NCI-H82 treated with DMSO at 0.1 percent for 48 hours (cell line): Measurements from ENCODE around the gene TGOLN2.
"Not testable (repeated sequence)": the region's sequence is repeated elsewhere in the genome, so short reads cannot be mapped to it uniquely, and the experiment has no call there.

Experiments used
- DNase-seq: peaks from one replicate; lab custom pipeline; 2025; ENCODE audit not compliant: unreplicated experiment; lab: John Stamatoyannopoulos, UW

Gene TGOLN2

GRCh38 chr2:85340034-85340892 is 12.5 kb upstream of the TGOLN2 start:
- DNase-seq = no peak

- DNase-seq = no peak
Measured at GRCh38 chr2:85334928-85335327, 7.1 kb upstream of the TGOLN2 start.

GRCh38 chr2:85333877-85334276 is 6.1 kb upstream of the TGOLN2 start:
- DNase-seq = not testable (repeated sequence)

GRCh38 chr2:85330839-85331636 is 3.2 kb upstream of the TGOLN2 start:
- DNase-seq = no peak

GRCh38 chr2:85329701-85330100 is 1.9 kb upstream of the TGOLN2 start:
- not testable (repeated sequence) for DNase-seq

- no peak for DNase-seq
Measured at GRCh38 chr2:85329181-85329651, 1.4 kb upstream of the TGOLN2 start.

- DNase-seq = no peak
Measured at GRCh38 chr2:85327160-85327821, 498 bp downstream of the TGOLN2 start.

- no peak for DNase-seq
Measured at GRCh38 chr2:85326406-85327159, 1.2 kb downstream of the TGOLN2 start.

GRCh38 chr2:85325466-85325811 is 2.4 kb downstream of the TGOLN2 start:
- no peak for DNase-seq

GRCh38 chr2:85324639-85325465 is 2.9 kb downstream of the TGOLN2 start:
- DNase-seq = no peak

- DNase-seq = not testable (repeated sequence)
Measured at GRCh38 chr2:85323988-85324367, 3.8 kb downstream of the TGOLN2 start.

- DNase-seq = no peak
Measured at GRCh38 chr2:85323351-85323987, 4.3 kb downstream of the TGOLN2 start.

GRCh38 chr2:85319796-85320195 is 8.0 kb downstream of the TGOLN2 start:
- DNase-seq = no peak

GRCh38 chr2:85318222-85319074 is 9.3 kb downstream of the TGOLN2 start:
- DNase-seq = no peak

GRCh38 chr2:85315921-85316320 is 11.9 kb downstream of the TGOLN2 start:
- DNase-seq = not testable (repeated sequence)

GRCh38 chr2:85314884-85315242 is 12.9 kb downstream of the TGOLN2 start:
- no peak for DNase-seq

GRCh38 chr2:85312404-85312803 is 15.4 kb downstream of the TGOLN2 start:
- no peak for DNase-seq

GRCh38 chr2:85310330-85310729 is 17.5 kb downstream of the TGOLN2 start:
- DNase-seq = no peak
